SK-N-SH treated with all-trans-retinoic acid at 6 μM for 48 hours (cell line): ENCODE data around the gene TUBGCP3.

Source experiments
- ATAC-seq: fragments of 200-7000 bp; cut with Tn5 transposase; 3 replicates; pipeline ENCODE4 v1.9.1; 2020; ENCODE audit warnings: mild to moderate bottlenecking, moderate library complexity
- ARNTL ChIP-seq: fragments of 450-650 bp; formaldehyde crosslinking; IDR thresholded peaks from 2 replicates; pipeline ENCODE4 v1.5.0; 2020; ENCODE audit warnings: low read depth, mild to moderate bottlenecking, moderate library complexity, borderline replicate concordance
- BACH2 ChIP-seq: fragments of 250-450 bp; sonication (Bioruptor Pico); IDR thresholded peaks from 2 replicates; pipeline ENCODE4 v1.9.0; 2021; ENCODE audit warnings: mild to moderate bottlenecking, borderline replicate concordance
- CSDC2 ChIP-seq: fragments of 250-450 bp; sonication (Bioruptor Pico); IDR thresholded peaks from 2 replicates; pipeline ENCODE4 v1.5.0; 2020; ENCODE audit warnings: mild to moderate bottlenecking, moderate library complexity
- ESRRG ChIP-seq: fragments of 250-450 bp; sonication (Bioruptor Pico); IDR thresholded peaks from 2 replicates; pipeline ENCODE4 v1.6.1; 2021; ENCODE audit warnings: mild to moderate bottlenecking
- GLIS3 ChIP-seq: fragments of 250-450 bp; sonication (Bioruptor Pico); IDR thresholded peaks from 2 replicates; pipeline ENCODE4 v1.5.0; 2020; ENCODE audit warnings: mild to moderate bottlenecking, moderate library complexity
- ISL1 ChIP-seq: fragments of 250-450 bp; sonication (Bioruptor Pico); IDR thresholded peaks from 2 replicates; pipeline ENCODE4 v2.1.2; 2022; ENCODE audit warnings: mild to moderate bottlenecking, moderate library complexity
- OSR1 ChIP-seq: fragments of 250-450 bp; sonication (Bioruptor Pico); IDR thresholded peaks from 2 replicates; pipeline ENCODE4 v1.8.0; 2022; ENCODE audit warnings: moderate library complexity, mild to moderate bottlenecking, inconsistent platforms
- PATZ1 ChIP-seq: fragments of 250-450 bp; sonication (Bioruptor Pico); IDR thresholded peaks from 2 replicates; pipeline ENCODE4 v1.8.0; 2020; ENCODE audit warnings: mild to moderate bottlenecking, moderate library complexity, borderline replicate concordance
- POU6F1 ChIP-seq: fragments of 250-450 bp; sonication (Bioruptor Pico); IDR thresholded peaks from 2 replicates; pipeline ENCODE4 v1.8.0; 2021; ENCODE audit warnings: low read depth, mild to moderate bottlenecking, moderate library complexity, borderline replicate concordance
- PPARA ChIP-seq: fragments of 250-450 bp; sonication (Bioruptor Pico); IDR thresholded peaks from 2 replicates; pipeline ENCODE4 v1.5.0; 2020; ENCODE audit warnings: mild to moderate bottlenecking, borderline replicate concordance
- RARB ChIP-seq: fragments of 250-450 bp; sonication (Bioruptor Pico); IDR thresholded peaks from 2 replicates; pipeline ENCODE4 v1.8.0; 2021; ENCODE audit warnings: mild to moderate bottlenecking, moderate library complexity
- SNAI2 ChIP-seq: fragments of 250-450 bp; sonication (Bioruptor Pico); IDR thresholded peaks from 2 replicates; pipeline ENCODE4 v1.5.0; 2020; ENCODE audit warnings: mild to moderate bottlenecking, moderate library complexity
- TCF4 ChIP-seq: fragments of 250-450 bp; sonication (Bioruptor Pico); IDR thresholded peaks from 2 replicates; pipeline ENCODE4 v1.8.0; 2021; ENCODE audit warnings: mild to moderate bottlenecking, moderate library complexity, borderline replicate concordance
- TOX ChIP-seq: fragments of 250-450 bp; sonication (Bioruptor Pico); IDR thresholded peaks from 2 replicates; pipeline ENCODE4 v1.8.0; 2021; ENCODE audit warnings: mild to moderate bottlenecking, moderate library complexity, borderline replicate concordance
- ZC3H10 ChIP-seq: fragments of 250-450 bp; sonication (Bioruptor Pico); IDR thresholded peaks from 2 replicates; pipeline ENCODE4 v1.5.1; 2021; ENCODE audit warnings: mild to moderate bottlenecking, moderate library complexity
- ZFP3 ChIP-seq: fragments of 250-450 bp; sonication (Bioruptor Pico); IDR thresholded peaks from 2 replicates; pipeline ENCODE4 v1.5.0; 2020; ENCODE audit warnings: mild to moderate bottlenecking, moderate library complexity
- ZFP30 ChIP-seq: fragments of 450-650 bp; formaldehyde crosslinking; IDR thresholded peaks from 2 replicates; pipeline ENCODE4 v1.5.0; 2022; ENCODE audit warnings: mild to moderate bottlenecking, moderate library complexity
- ZNF565 ChIP-seq: fragments of 450-650 bp; formaldehyde crosslinking; conservative IDR thresholded peaks from 2 replicates; pipeline ENCODE4 v1.5.0; 2020; ENCODE audit warnings: low read depth, mild to moderate bottlenecking, moderate library complexity
- ZNF70 ChIP-seq: fragments of 450-650 bp; formaldehyde crosslinking; IDR thresholded peaks from 2 replicates; pipeline ENCODE4 v1.5.0; 2020; ENCODE audit warnings: mild to moderate bottlenecking, moderate library complexity
- ZNF8 ChIP-seq: fragments of 450-650 bp; formaldehyde crosslinking; IDR thresholded peaks from 2 replicates; pipeline ENCODE4 v1.5.0; 2020; ENCODE audit warnings: mild to moderate bottlenecking, moderate library complexity
- TF ChIP-seq, protein P1 (sequence below): fragments of 250-450 bp; sonication (Bioruptor Pico); IDR thresholded peaks from 2 replicates; pipeline ENCODE4 v1.5.1; 2021; ENCODE audit warnings: mild to moderate bottlenecking, moderate library complexity
- TF ChIP-seq, protein P2 (sequence below): fragments of 250-450 bp; sonication (Bioruptor Pico); IDR thresholded peaks from 2 replicates; pipeline ENCODE4 v1.5.0; 2020; ENCODE audit warnings: mild to moderate bottlenecking, moderate library complexity
- TF ChIP-seq, protein P3 (sequence below): fragments of 250-450 bp; sonication (Bioruptor Pico); IDR thresholded peaks from 2 replicates; pipeline ENCODE4 v1.5.1; 2020; ENCODE audit warnings: low read depth, mild to moderate bottlenecking, moderate library complexity

Gene TUBGCP3

DNA sequence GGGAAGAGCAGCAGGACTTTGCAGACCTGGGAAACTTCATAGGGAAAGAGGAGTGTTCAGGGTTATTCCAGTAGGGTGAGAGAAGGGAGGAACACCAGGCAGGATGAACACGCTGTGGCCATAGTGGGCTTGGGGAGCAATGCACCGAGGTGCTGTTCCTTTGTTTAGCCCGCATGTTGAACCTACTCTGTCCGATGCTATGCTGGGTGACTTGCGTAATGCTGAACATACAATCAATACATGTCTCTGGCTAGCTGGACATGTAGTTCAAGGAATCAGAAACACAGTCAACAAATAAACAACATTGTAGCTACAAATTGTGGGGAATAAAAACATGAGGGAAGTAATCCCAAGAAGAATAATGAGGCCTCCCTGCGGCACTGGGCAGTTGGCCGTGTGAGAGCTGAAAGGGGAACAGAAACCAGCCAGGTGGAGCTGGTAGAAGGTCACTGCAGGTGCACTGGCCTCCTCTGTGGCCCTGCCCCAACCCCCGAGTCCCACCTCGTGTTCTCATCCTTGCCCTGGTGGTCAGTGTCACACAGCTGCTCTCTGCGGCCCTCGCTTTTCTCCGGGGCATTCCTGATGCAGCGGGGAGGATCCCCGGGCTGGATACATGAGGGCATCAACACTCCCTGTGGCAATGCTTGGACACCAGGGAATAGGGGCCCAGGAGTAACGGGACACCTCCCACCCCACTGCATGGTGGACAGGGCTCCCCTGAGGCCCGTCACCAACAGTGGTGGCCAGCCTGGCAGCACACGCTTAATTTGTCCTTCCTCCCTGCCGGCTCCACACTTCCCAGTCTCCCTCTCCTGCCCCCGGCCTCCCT lies 36.9 kb upstream of the TUBGCP3 start:
- no peak for ATAC-seq
- TF ChIP-seq OSR1 (CRISPR knock-in tag) (no peak), ARNTL (CRISPR knock-in tag) (no peak), ZFP30 (CRISPR knock-in tag) (no peak), ESRRG (no peak), GLIS3 (CRISPR knock-in tag) (no peak), POU6F1 (CRISPR knock-in tag) (no peak), SNAI2 (CRISPR knock-in tag) (no peak), TOX (CRISPR knock-in tag) (no peak), ZNF70 (CRISPR knock-in tag) (no peak), ZNF8 (CRISPR knock-in tag) (no peak), ZNF565 (no peak), ZFP3 (CRISPR knock-in tag) (no peak), ISL1 (no peak), PPARA (CRISPR knock-in tag) (no peak), ZC3H10 (CRISPR knock-in tag) (no peak), RARB (no peak)
- TF ChIP-seq, protein P1, sequence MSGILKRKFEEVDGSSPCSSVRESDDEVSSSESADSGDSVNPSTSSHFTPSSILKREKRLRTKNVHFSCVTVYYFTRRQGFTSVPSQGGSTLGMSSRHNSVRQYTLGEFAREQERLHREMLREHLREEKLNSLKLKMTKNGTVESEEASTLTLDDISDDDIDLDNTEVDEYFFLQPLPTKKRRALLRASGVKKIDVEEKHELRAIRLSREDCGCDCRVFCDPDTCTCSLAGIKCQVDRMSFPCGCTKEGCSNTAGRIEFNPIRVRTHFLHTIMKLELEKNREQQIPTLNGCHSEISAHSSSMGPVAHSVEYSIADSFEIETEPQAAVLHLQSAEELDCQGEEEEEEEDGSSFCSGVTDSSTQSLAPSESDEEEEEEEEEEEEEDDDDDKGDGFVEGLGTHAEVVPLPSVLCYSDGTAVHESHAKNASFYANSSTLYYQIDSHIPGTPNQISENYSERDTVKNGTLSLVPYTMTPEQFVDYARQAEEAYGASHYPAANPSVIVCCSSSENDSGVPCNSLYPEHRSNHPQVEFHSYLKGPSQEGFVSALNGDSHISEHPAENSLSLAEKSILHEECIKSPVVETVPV, result no peak
- TF ChIP-seq, protein P2, sequence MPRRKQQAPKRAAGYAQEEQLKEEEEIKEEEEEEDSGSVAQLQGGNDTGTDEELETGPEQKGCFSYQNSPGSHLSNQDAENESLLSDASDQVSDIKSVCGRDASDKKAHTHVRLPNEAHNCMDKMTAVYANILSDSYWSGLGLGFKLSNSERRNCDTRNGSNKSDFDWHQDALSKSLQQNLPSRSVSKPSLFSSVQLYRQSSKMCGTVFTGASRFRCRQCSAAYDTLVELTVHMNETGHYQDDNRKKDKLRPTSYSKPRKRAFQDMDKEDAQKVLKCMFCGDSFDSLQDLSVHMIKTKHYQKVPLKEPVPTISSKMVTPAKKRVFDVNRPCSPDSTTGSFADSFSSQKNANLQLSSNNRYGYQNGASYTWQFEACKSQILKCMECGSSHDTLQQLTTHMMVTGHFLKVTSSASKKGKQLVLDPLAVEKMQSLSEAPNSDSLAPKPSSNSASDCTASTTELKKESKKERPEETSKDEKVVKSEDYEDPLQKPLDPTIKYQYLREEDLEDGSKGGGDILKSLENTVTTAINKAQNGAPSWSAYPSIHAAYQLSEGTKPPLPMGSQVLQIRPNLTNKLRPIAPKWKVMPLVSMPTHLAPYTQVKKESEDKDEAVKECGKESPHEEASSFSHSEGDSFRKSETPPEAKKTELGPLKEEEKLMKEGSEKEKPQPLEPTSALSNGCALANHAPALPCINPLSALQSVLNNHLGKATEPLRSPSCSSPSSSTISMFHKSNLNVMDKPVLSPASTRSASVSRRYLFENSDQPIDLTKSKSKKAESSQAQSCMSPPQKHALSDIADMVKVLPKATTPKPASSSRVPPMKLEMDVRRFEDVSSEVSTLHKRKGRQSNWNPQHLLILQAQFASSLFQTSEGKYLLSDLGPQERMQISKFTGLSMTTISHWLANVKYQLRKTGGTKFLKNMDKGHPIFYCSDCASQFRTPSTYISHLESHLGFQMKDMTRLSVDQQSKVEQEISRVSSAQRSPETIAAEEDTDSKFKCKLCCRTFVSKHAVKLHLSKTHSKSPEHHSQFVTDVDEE (CRISPR knock-in tag), result no peak
- TF ChIP-seq, protein P3, sequence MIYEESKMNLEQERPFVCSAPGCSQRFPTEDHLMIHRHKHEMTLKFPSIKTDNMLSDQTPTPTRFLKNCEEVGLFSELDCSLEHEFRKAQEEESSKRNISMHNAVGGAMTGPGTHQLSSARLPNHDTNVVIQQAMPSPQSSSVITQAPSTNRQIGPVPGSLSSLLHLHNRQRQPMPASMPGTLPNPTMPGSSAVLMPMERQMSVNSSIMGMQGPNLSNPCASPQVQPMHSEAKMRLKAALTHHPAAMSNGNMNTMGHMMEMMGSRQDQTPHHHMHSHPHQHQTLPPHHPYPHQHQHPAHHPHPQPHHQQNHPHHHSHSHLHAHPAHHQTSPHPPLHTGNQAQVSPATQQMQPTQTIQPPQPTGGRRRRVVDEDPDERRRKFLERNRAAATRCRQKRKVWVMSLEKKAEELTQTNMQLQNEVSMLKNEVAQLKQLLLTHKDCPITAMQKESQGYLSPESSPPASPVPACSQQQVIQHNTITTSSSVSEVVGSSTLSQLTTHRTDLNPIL, result no peak

DNA sequence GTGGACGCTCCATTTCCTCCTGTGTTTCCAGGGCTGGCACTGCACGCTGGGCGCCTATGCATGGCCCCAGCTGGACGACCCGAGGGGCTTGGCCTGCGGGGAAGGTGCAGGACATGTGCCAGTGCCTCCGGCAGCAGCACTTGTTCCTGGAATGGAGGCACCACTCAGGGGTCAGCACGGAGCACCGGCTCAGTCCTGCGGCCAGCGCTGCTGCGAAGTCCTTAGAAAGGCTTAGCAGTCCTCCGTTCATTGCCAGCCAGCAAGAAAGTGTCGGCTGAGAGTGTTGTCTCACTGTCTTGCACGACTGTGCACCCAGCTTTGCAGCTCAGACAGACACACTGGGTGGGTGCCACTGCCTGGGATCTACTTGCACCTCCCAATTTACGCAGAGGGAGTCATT lies 36.1 kb upstream of the TUBGCP3 start:
- TF ChIP-seq, protein P1, result no peak
- TF ChIP-seq RARB (no peak), OSR1 (CRISPR knock-in tag) (no peak), ZC3H10 (CRISPR knock-in tag) (no peak), ISL1 (no peak), PATZ1 (no peak), ZNF8 (CRISPR knock-in tag) (no peak), CSDC2 (CRISPR knock-in tag) (no peak), BACH2 (CRISPR knock-in tag) (no peak), TOX (CRISPR knock-in tag) (no peak), TCF4 (CRISPR knock-in tag) (no peak), ZNF565 (no peak), ZFP30 (CRISPR knock-in tag) (no peak), GLIS3 (CRISPR knock-in tag) (no peak)
- TF ChIP-seq, protein P3, result no peak
- no peak for ATAC-seq
